Measurements from ENCODE around the gene CDK5RAP2. TPM values are rescaled to one million over a fixed set of nuclear protein-coding genes. Genes with fewer than 3 reads are reported as not detected.

CDK5RAP2 gene
- total RNA-seq, 2 experiments from 2014 or later: 107 to 124 TPM

DNA sequence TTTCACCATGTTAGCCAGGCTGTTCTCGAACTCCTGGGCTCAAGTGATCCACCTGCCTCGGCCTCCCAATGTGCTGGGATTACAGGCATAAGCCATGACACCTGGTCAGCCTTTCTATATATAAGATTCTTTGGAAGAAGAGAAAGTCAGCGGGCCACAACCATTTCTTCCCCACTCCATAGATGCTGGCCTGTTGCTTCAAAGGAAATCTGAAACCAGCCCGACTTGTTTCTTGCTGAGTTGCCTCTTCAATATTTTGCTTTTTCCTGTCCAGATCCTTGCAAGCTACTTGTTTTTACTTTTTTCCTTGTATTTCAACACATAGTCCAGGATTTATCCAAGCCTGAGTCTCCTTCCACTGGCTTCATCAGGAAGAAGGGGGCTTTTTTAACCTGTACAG lies 219.5 kb downstream of the CDK5RAP2 start:
- POLR2A ChIA-PET: no interaction called here
- no peak for DNase-seq
- H3K27ac Mint-ChIP-seq: no peak overlapping the region

DNA sequence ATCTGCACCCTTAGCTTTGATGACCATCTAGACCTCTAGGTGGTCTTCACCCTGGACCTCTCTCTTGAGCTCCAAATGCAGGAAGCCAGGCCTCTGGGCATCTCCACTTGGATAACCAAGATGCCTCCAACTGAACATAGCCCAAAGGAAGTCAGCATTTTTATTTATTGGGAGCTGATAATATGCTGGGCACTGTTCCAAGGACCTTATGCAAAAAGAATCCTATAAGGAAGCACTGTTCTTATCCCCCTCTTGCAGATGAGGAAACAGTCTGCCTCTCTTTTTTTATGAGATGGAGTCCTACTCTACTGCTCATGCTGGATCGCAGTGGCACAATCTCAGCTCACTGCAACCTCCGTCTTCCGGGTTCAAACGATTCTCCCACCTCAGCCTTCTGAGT lies 219.9 kb downstream of the CDK5RAP2 start:
- Mint-ChIP-seq H3K27ac (no peak overlapping the region), H3K27me3 (ENCODE audit: low read depth) (peaks cover 8% of the 10 kb centered on the region), H3K4me1 (ENCODE audit: low read depth) (no peaks in the 10 kb centered on the region), H3K36me3 (ENCODE audit: low read depth) (no peaks in the 10 kb centered on the region), H3K4me3 (no peak overlapping the region), H3K9me3 (ENCODE audit: insufficient read depth) (peaks cover 4% of the 10 kb centered on the region)
- ChIA-PET POLR2A (no interaction called here), CTCF (interaction anchor here (1.6 kb wide), 1 partner anchor 11 kb away, joined by 3 read pairs; no protein-coding TSS in a partner anchor)
- no peak for ATAC-seq
- DNase-seq: no peak

More for the DNA sequence above, 219.5 kb downstream of the CDK5RAP2 start:
- H3K9me3 Mint-ChIP-seq (ENCODE audit: insufficient read depth): peaks cover 3% of the 10 kb centered on the region
- CTCF ChIA-PET: interaction anchor here (1.6 kb wide), 1 partner anchor 11 kb away, joined by 3 read pairs; no protein-coding TSS in a partner anchor
- no peaks in the 10 kb centered on the region for H3K36me3 Mint-ChIP-seq (ENCODE audit: low read depth)
- H3K4me1 Mint-ChIP-seq (ENCODE audit: low read depth): no peaks in the 10 kb centered on the region
- H3K27me3 Mint-ChIP-seq (ENCODE audit: low read depth): peaks cover 8% of the 10 kb centered on the region
- no peak overlapping the region for H3K4me3 Mint-ChIP-seq
- no peak for ATAC-seq

DNA sequence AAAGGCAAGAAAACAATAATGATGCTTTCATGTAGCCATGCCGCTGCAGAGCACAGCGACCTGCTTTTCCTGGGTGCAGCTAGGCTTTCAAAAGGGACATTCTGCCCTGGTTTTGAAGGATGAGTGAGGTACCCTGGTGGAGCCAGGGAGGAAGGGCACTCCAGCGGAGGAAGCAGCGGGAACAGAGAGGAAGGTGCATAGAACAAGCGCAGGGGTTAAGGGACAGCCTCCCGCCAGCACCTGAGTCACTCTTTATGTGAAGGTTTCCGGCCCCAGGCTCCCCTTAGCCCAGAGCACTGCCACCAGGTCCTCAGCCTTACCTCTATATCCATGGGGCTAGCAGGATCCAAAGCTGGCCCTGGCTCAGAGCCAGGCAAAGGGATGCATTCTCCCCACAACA lies 221.1 kb downstream of the CDK5RAP2 start:
- H3K36me3 Mint-ChIP-seq (ENCODE audit: low read depth): no peaks in the 10 kb centered on the region
- peaks cover 7% of the 10 kb centered on the region for H3K27me3 Mint-ChIP-seq (ENCODE audit: low read depth)
- peaks cover 4% of the 10 kb centered on the region for H3K9me3 Mint-ChIP-seq (ENCODE audit: insufficient read depth)
- DNase-seq (no peak), ATAC-seq (no peak)
- ChIA-PET CTCF (no interaction called here), POLR2A (no interaction called here)
- no peak overlapping the region for H3K4me3 Mint-ChIP-seq
- no peak overlapping the region for H3K27ac Mint-ChIP-seq
- no peaks in the 10 kb centered on the region for H3K4me1 Mint-ChIP-seq (ENCODE audit: low read depth)

DNA sequence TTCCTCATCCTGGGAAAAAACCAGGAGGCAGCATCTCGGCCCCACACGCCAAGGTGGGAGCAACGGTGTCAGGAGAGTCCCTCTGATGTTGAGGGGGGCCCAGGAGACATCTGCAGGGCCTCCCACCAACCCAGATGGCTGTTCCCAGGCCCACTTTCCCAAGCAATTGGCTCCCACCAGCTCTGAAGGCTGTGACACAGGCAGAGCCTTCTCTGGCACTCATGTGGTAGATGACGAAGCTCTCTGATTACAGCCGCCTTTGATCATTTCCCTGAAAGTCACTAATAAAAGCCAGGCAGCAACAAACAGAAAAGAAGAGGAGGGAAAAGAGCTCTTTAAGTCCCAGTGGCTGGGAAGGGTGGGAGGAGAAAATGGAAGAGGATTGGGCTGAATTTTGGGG lies 226.5 kb downstream of the CDK5RAP2 start:
- no peak for ATAC-seq
- CTCF ChIA-PET: no interaction called here
- Mint-ChIP-seq H3K4me3 (no peak overlapping the region), H3K9me3 (ENCODE audit: insufficient read depth) (peaks cover 4% of the 10 kb centered on the region), H3K4me1 (ENCODE audit: low read depth) (no peaks in the 10 kb centered on the region), H3K27ac (no peak overlapping the region), H3K27me3 (ENCODE audit: low read depth) (peaks cover 6% of the 10 kb centered on the region), H3K36me3 (ENCODE audit: low read depth) (no peaks in the 10 kb centered on the region)
- POLR2A ChIA-PET: no interaction called here
- no peak for DNase-seq

DNA sequence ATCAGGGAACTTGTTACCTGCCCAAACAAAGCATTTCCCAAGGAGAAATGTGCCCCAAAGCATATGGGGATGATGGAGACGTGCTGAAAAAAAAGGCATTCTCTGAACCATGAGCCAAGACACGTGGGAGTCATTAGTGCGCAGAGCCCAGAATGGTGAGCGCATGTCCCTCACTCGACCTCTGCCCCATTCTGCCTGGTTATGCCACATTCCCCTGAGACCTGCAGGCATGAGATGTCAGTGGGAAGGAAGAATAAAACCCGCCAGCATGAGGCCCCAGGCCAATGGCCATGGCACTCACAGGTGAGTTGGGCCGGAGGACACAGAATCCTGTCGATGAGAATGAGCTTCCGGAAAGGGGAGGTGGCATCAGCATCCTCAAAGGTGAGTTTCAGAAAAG lies 228.9 kb downstream of the CDK5RAP2 start:
- Mint-ChIP-seq H3K36me3 (ENCODE audit: low read depth) (no peaks in the 10 kb centered on the region), H3K27me3 (ENCODE audit: low read depth) (peaks cover 10% of the 10 kb centered on the region), H3K4me1 (ENCODE audit: low read depth) (no peaks in the 10 kb centered on the region), H3K9me3 (ENCODE audit: insufficient read depth) (peaks cover 4% of the 10 kb centered on the region), H3K4me3 (no peak overlapping the region), H3K27ac (no peak overlapping the region)
- ChIA-PET CTCF (no interaction called here), POLR2A (no interaction called here)
- ATAC-seq: no peak
- DNase-seq: no peak

DNA sequence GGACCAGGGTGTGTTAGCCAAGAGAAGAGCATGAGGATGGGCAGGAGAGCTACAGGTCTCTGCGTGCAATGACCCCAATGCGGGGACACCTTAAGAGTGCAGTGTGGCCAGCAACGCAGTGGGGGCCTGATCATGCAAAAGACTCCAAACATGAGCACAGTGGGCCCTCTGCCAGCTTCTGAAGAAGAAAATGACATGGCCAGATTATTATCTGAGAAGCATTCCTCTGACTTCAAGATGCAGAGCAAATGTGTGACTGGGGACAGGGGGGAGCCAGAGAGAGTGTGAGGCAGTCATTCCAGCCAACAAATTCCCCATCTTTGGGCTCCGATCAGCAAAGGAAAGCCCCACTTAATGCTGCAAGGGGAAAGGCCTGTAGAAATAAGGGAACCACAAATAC lies 229.4 kb downstream of the CDK5RAP2 start:
- no peak for ATAC-seq
- DNase-seq: no peak
- Mint-ChIP-seq H3K27ac (no peak overlapping the region), H3K4me3 (no peak overlapping the region), H3K4me1 (ENCODE audit: low read depth) (peaks cover under 1% of the 10 kb centered on the region), H3K27me3 (ENCODE audit: low read depth) (peaks cover 10% of the 10 kb centered on the region), H3K36me3 (ENCODE audit: low read depth) (no peaks in the 10 kb centered on the region), H3K9me3 (ENCODE audit: insufficient read depth) (peaks cover 1% of the 10 kb centered on the region)
- POLR2A ChIA-PET: no interaction called here
- CTCF ChIA-PET: no interaction called here

DNA sequence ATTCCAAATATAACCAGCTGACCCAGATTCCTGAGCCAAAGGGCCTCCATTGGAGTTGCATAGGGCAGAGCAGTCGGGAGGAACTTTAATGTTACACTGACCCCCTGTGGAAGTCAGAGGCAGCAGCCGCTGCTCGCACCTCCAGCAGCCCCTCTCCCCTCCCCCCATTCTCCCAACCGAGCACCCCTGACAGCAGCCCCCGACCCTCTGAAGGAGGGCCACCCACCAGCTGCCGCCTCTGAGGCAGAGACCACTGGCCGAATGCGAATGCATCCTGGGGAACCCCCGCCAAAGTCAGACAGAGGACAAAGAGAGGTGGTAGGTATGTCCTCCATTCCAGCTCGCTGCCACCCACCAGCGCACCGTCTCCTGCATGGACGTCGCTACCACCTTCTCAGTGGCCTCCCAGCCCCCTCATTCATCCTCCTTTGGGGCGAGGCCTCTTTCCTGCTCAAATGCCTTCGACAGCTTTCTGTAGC lies 231.0 kb downstream of the CDK5RAP2 start:
- POLR2A ChIA-PET: no interaction called here
- H3K4me1 Mint-ChIP-seq (ENCODE audit: low read depth): peaks cover 3% of the 10 kb centered on the region
- CTCF ChIA-PET: interaction anchor here (0.8 to 1.5 kb wide), 2 partner anchors 11 to 128 kb away, joined by 3 to 4 read pairs; no protein-coding TSS in a partner anchor
- no peaks in the 10 kb centered on the region for H3K9me3 Mint-ChIP-seq (ENCODE audit: insufficient read depth)
- peak; percentile 26 for DNase-seq
- no peaks in the 10 kb centered on the region for H3K36me3 Mint-ChIP-seq (ENCODE audit: low read depth)
- no peak for ATAC-seq
- H3K4me3 Mint-ChIP-seq: no peak overlapping the region
- H3K27ac Mint-ChIP-seq: no peak overlapping the region
- peaks cover 10% of the 10 kb centered on the region for H3K27me3 Mint-ChIP-seq (ENCODE audit: low read depth)

DNA sequence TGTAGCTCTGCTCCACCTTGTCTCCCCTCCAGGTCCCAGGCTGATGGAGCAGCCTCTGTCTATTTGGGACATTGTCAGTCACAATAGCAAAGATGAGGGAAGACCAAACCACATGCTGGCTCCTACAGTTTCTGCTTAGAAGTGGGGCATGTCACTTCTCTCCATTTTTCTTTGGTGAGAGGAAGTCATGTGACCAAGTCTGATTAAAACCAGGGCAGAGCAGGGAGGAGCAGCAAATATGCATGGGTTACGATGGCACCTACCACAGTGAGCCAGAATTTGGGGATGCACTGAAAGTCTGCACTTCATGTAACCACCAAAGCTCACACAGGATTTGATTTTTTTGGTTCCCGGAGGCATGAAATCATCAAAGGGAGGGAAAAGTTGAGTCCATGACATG lies 234.6 kb downstream of the CDK5RAP2 start:
- CTCF ChIA-PET: no interaction called here
- ATAC-seq (no peak), DNase-seq (no peak)
- no peaks in the 10 kb centered on the region for H3K36me3 Mint-ChIP-seq (ENCODE audit: low read depth)
- H3K27ac Mint-ChIP-seq: no peak overlapping the region
- H3K4me1 Mint-ChIP-seq (ENCODE audit: low read depth): peaks cover 3% of the 10 kb centered on the region
- H3K4me3 Mint-ChIP-seq: no peak overlapping the region
- no peaks in the 10 kb centered on the region for H3K9me3 Mint-ChIP-seq (ENCODE audit: insufficient read depth)
- POLR2A ChIA-PET: no interaction called here
- peaks cover 10% of the 10 kb centered on the region for H3K27me3 Mint-ChIP-seq (ENCODE audit: low read depth)

DNA sequence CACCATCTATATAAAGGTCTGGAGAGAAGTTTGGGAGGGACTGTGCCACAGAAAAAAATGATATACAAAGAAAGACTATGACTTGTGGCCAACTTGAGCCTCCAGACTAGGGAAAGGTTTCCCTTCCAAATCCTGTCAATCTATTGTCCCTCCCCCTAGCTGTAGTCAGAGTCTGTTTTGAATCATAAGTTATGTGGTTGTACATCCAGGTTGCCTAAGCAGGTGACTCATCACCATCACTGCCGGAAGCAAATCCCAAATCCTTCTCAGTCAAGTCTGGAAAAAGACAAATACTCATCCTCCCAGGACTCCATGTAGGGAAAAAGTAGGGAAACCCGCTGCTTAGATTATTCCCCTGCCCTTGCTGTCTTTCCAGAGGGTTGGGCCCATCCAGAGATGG lies 235.7 kb downstream of the CDK5RAP2 start:
- Mint-ChIP-seq H3K4me3 (no peak overlapping the region), H3K9me3 (ENCODE audit: insufficient read depth) (no peaks in the 10 kb centered on the region), H3K27me3 (ENCODE audit: low read depth) (peaks cover 7% of the 10 kb centered on the region), H3K4me1 (ENCODE audit: low read depth) (peaks cover 3% of the 10 kb centered on the region), H3K27ac (no peak overlapping the region), H3K36me3 (ENCODE audit: low read depth) (no peaks in the 10 kb centered on the region)
- ATAC-seq: no peak
- POLR2A ChIA-PET: no interaction called here
- CTCF ChIA-PET: no interaction called here
- no peak for DNase-seq

DNA sequence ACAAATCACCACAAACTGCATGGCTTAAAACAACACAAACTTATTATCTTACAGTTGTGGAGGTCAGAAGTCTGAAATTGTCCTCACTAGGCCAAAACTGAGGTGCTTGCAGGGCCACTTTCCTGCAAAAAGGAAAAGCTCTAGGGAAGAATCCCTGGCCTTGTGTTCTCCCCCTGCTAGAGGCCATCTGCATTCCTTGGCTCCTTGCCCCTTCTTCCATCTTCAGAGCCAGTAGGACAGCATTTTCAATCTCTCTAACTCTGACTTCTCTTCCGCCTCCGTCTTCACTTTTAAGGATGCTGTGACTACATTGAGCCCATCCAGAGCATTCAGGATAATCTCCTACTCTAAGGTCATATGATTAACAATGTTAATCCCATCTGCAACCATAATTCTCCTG lies 236.6 kb downstream of the CDK5RAP2 start:
- ATAC-seq: no peak
- DNase-seq: no peak
- ChIA-PET POLR2A (no interaction called here), CTCF (no interaction called here)
- peaks cover 3% of the 10 kb centered on the region for H3K4me1 Mint-ChIP-seq (ENCODE audit: low read depth)
- no peak overlapping the region for H3K4me3 Mint-ChIP-seq
- no peaks in the 10 kb centered on the region for H3K9me3 Mint-ChIP-seq (ENCODE audit: insufficient read depth)
- H3K27ac Mint-ChIP-seq: no peak overlapping the region
- no peaks in the 10 kb centered on the region for H3K36me3 Mint-ChIP-seq (ENCODE audit: low read depth)
- H3K27me3 Mint-ChIP-seq (ENCODE audit: low read depth): peaks cover 7% of the 10 kb centered on the region

Other genes with a start within 250 kb of the CDK5RAP2 start
- gene MEGF9, start 134.3 kb upstream of the CDK5RAP2 start, total RNA-seq: 1 to 10 TPM; 6.3 to 6.7 TPM
- gene FBXW2, start 213.2 kb upstream of the CDK5RAP2 start, total RNA-seq: 10 to 100 TPM; 90.0 to 90.9 TPM

Data from activated CD8-positive, alpha-beta T cell treated with anti-CD3 and anti-CD28 coated beads, Interleukin-2, amount 10 ng/mL, durations not matched to agents 7 days and 5 days (primary cell).